ENCODE measurements around the gene LIF. TPM values are rescaled to one million over a fixed set of nuclear protein-coding genes. Genes with fewer than 3 reads are reported as not detected.

Gene LIF
- total and polyA plus RNA-seq, 4 donors: 0.08 to 0.10 (median 0.09) TPM; not detected in 1

- DNase-seq (ENCODE audit: low spot score): peak; percentile 93
- Histone ChIP-seq H3K27me3 (ENCODE audit: control insufficient read depth in 4 of 4, insufficient read depth in 4 of 4, low read length in 3 of 4) (no peaks in the 10 kb centered on the region), H3K36me3 (ENCODE audit: control insufficient read depth in 4 of 4, insufficient read depth in 3 of 4, low read depth in 1 of 4, low read length in 3 of 4) (peaks cover 0 to 8% (median 0%) of the 10 kb centered on the region in 4 donors), H3K9me3 (ENCODE audit: control insufficient read depth in 4 of 4, low read length in 3 of 4) (no peaks in the 10 kb centered on the region), H3K4me1 (ENCODE audit: control insufficient read depth in 4 of 4, insufficient read depth in 4 of 4, low read length in 3 of 4) (peaks cover 8 to 44% (median 33%) of the 10 kb centered on the region in 4 donors), H3K9ac (ENCODE audit: low read depth in 1 of 2, low read length in 2 of 2) (no peak overlapping the region), H3K27ac (ENCODE audit: low read depth in 1 of 2, low read length in 2 of 2) (no peak overlapping the region), H3K4me3 (ENCODE audit: low read depth in 1 of 3, low read length in 3 of 3) (no peak overlapping the region)
- no peak for TF ChIP-seq HNF4A (conservative IDR thresholded peaks at IDR 0.05)
- no peak for TF ChIP-seq YY1 (IDR thresholded peaks at IDR 0.05)
- TF ChIP-seq GABPA (IDR thresholded peaks at IDR 0.05 in 1 of 2, conservative IDR thresholded peaks at IDR 0.05 in 1 of 2): no peak
- TF ChIP-seq NR2F2 (IDR thresholded peaks at IDR 0.05): no peak
- TF ChIP-seq ZBTB33 (IDR thresholded peaks at IDR 0.05): no peak
- TF ChIP-seq ATF3 (IDR thresholded peaks at IDR 0.05): no peak
- TF ChIP-seq RAD21 (IDR thresholded peaks at IDR 0.05): peak; percentile 81 to 88
- no peak for TF ChIP-seq MAX (IDR thresholded peaks at IDR 0.05)
- TF ChIP-seq SP1 (IDR thresholded peaks at IDR 0.05): no peak
- TF ChIP-seq, protein P1, sequence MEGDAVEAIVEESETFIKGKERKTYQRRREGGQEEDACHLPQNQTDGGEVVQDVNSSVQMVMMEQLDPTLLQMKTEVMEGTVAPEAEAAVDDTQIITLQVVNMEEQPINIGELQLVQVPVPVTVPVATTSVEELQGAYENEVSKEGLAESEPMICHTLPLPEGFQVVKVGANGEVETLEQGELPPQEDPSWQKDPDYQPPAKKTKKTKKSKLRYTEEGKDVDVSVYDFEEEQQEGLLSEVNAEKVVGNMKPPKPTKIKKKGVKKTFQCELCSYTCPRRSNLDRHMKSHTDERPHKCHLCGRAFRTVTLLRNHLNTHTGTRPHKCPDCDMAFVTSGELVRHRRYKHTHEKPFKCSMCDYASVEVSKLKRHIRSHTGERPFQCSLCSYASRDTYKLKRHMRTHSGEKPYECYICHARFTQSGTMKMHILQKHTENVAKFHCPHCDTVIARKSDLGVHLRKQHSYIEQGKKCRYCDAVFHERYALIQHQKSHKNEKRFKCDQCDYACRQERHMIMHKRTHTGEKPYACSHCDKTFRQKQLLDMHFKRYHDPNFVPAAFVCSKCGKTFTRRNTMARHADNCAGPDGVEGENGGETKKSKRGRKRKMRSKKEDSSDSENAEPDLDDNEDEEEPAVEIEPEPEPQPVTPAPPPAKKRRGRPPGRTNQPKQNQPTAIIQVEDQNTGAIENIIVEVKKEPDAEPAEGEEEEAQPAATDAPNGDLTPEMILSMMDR (IDR thresholded peaks at IDR 0.05; ENCODE audit: low read depth, low read length, missing input control): peak; percentile 81
- no peak for TF ChIP-seq HNF4G (IDR thresholded peaks at IDR 0.05)
- TF ChIP-seq FOXA2 (IDR thresholded peaks at IDR 0.05): no peak
- no peak for TF ChIP-seq EGR1 (IDR thresholded peaks at IDR 0.05; ENCODE audit: low read depth in 2 of 2)
- WGBS: 65% methylated on average over 31 of the region's 31 CpGs
These were observed 40.5 kb upstream of the LIF start for GRCh38 chr22:30286813-30287647.

DNA sequence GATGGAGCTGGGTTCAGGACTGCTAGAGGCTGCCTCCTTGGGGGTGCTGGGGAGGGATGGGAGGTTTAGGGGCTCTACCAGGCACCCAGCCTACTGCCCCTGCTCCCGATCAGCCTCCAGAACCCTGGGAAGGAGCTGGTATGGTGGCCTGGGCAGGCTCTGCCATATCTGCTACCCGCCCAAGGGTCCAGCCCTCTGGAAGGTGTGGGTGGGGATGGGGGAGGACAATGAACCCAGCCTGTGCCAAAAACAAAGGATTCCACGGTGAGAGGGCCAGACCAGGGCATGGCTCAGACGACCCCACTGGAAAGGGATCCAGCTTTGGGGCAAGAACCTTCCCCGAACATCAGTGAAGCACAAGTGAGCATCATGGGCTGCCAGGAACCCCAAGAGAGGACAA, 39.8 kb upstream of the LIF start:
- Histone ChIP-seq H3K9ac (ENCODE audit: low read depth in 1 of 2, low read length in 2 of 2) (no peak overlapping the region), H3K9me3 (ENCODE audit: control insufficient read depth in 4 of 4, low read length in 3 of 4) (no peaks in the 10 kb centered on the region), H3K27ac (ENCODE audit: low read depth in 1 of 2, low read length in 2 of 2) (no peak overlapping the region), H3K4me1 (ENCODE audit: control insufficient read depth in 4 of 4, insufficient read depth in 4 of 4, low read length in 3 of 4) (peaks cover 6 to 39% (median 29%) of the 10 kb centered on the region in 4 donors), H3K4me3 (ENCODE audit: low read depth in 1 of 3, low read length in 3 of 3) (no peak overlapping the region), H3K36me3 (ENCODE audit: control insufficient read depth in 4 of 4, insufficient read depth in 3 of 4, low read depth in 1 of 4, low read length in 3 of 4) (peaks cover 0 to 8% (median 0%) of the 10 kb centered on the region in 4 donors), H3K27me3 (ENCODE audit: control insufficient read depth in 4 of 4, insufficient read depth in 4 of 4, low read length in 3 of 4) (no peaks in the 10 kb centered on the region)
- 85% methylated on average over 5 of the region's 5 CpGs for WGBS
- DNase-seq (ENCODE audit: low spot score): no peak
- TF ChIP-seq TAF1 (conservative IDR thresholded peaks at IDR 0.05) (no peak), FOXA2 (IDR thresholded peaks at IDR 0.05) (no peak), REST (IDR thresholded peaks at IDR 0.05) (no peak), SP1 (IDR thresholded peaks at IDR 0.05) (no peak), RXRA (IDR thresholded peaks at IDR 0.05) (no peak), HNF4G (IDR thresholded peaks at IDR 0.05) (no peak), NR2F2 (IDR thresholded peaks at IDR 0.05) (no peak), RAD21 (IDR thresholded peaks at IDR 0.05) (no peak), EGR1 (IDR thresholded peaks at IDR 0.05; ENCODE audit: low read depth in 2 of 2) (no peak), MAX (IDR thresholded peaks at IDR 0.05) (no peak), FOXA1 (IDR thresholded peaks at IDR 0.05) (no peak)
- TF ChIP-seq, protein P1 (IDR thresholded peaks at IDR 0.05; ENCODE audit: low read depth, low read length, missing input control): no peak

All from liver (tissue), 9 donors.